H1 (cell line): ENCODE data around the gene MAP7D1. TPM values are rescaled to one million over a fixed set of nuclear protein-coding genes. Genes with fewer than 3 reads are reported as not detected.

ENCODE experiments used
- CTCF ChIA-PET: fragments of 300-600 bp; sonication (Branson Sonifier 250); formaldehyde crosslinking; loops from one replicate; lab custom pipeline; 2021; ENCODE audit not compliant: partially characterized antibody; lab: Charles Lee
- POLR2A ChIA-PET: fragments of 300-600 bp; sonication (Branson Sonifier 250); formaldehyde crosslinking; loops from one replicate; lab custom pipeline; 2021; ENCODE audit warnings: inconsistent platforms; ENCODE audit not compliant: partially characterized antibody; lab: Charles Lee
- DNase-seq, 2 experiments: peaks; one replicate each; pipeline versions ENCODE4 v3.0.0 to v3.0.0-alpha.2; 2010 to 2022; ENCODE audit warnings: low spot score in 2 of 2, low read depth in 1 of 2, mixed read lengths in 1 of 2
- FAIRE-seq: peaks from 2 replicates; lab custom pipeline; 2011; peaks lifted over from hg19 to GRCh38; lab: Jason Lieb, UNC
- H2AFZ ChIP-seq: 2 replicates; pipeline ENCODE4 v1.8.1; 2012; ENCODE audit warnings: low read length, inconsistent platforms
- H2AK5ac ChIP-seq: 2 replicates; pipeline ENCODE4 v1.6.1; 2013; ENCODE audit warnings: low read depth, low read length
- H2BK120ac ChIP-seq: replicated peaks from 2 replicates; pipeline ENCODE3; 2013; ENCODE audit warnings: low read depth, low read length, inconsistent platforms
- H2BK12ac ChIP-seq: 2 replicates; pipeline ENCODE4 v1.6.1; 2013; ENCODE audit warnings: low read depth, low read length
- H2BK15ac ChIP-seq: 2 replicates; pipeline ENCODE4 v1.6.1; 2013; ENCODE audit warnings: low read length
- H2BK20ac ChIP-seq: 2 replicates; pipeline ENCODE4 v1.6.1; 2013; ENCODE audit warnings: low read length
- H2BK5ac ChIP-seq: 2 replicates; pipeline ENCODE4 v1.6.1; 2013; ENCODE audit warnings: low read depth, low read length
- H3K14ac ChIP-seq: 2 replicates; pipeline ENCODE4 v1.6.1; 2013; ENCODE audit warnings: inconsistent platforms; ENCODE audit not compliant: insufficient read length
- H3K18ac ChIP-seq: 2 replicates; pipeline ENCODE4 v1.6.1; 2013; ENCODE audit warnings: low read length; ENCODE audit errors: extremely low read depth
- H3K23ac ChIP-seq: 2 replicates; pipeline ENCODE4 v1.6.1; 2013; ENCODE audit warnings: inconsistent platforms; ENCODE audit not compliant: insufficient read length
- H3K23me2 ChIP-seq: 2 replicates; pipeline ENCODE4 v1.6.1; 2013; ENCODE audit warnings: low read depth, low read length
- H3K27ac ChIP-seq: 2 replicates; pipeline ENCODE4 v1.6.1; 2011; ENCODE audit warnings: low read depth, low read length, inconsistent platforms
- H3K27me3 ChIP-seq, 4 experiments: replicated peaks in 1 of 4; 1 replicate in 1 of 4; 2 replicates in 3 of 4; pipeline versions ENCODE4 v1.6.1 to v1.8.1; 2011 to 2013; ENCODE audit warnings: low read length in 3 of 4, mild to moderate bottlenecking in 3 of 4, inconsistent platforms in 2 of 4, mixed read lengths in 2 of 4, moderate library complexity in 1 of 4; ENCODE audit not compliant: control insufficient read depth in 3 of 4, insufficient read depth in 3 of 4; ENCODE audit errors: extremely low read depth in 1 of 4
- H3K36me3 ChIP-seq, 4 experiments: 2 replicates each; pipeline versions ENCODE4 v1.6.1 to v1.8.1; 2011 to 2013; ENCODE audit warnings: mild to moderate bottlenecking in 4 of 4, low read length in 3 of 4, moderate library complexity in 2 of 4, control low read depth in 1 of 4, inconsistent platforms in 1 of 4; ENCODE audit not compliant: insufficient read depth in 4 of 4, control insufficient read depth in 2 of 4
- H3K4ac ChIP-seq: replicated peaks from 2 replicates; pipeline ENCODE3; 2013; ENCODE audit warnings: low read length, low read depth, mixed read lengths, inconsistent platforms; ENCODE audit not compliant: insufficient read length
- H3K4me1 ChIP-seq, 4 experiments: replicated peaks in 1 of 4; 1 replicate in 1 of 4; 2 replicates in 3 of 4; pipeline versions ENCODE4 v1.6.1 to v1.8.1; 2011 to 2013; ENCODE audit warnings: low read length in 3 of 4, inconsistent platforms in 2 of 4, mixed read lengths in 1 of 4; ENCODE audit not compliant: insufficient read depth in 4 of 4, control insufficient read depth in 3 of 4
- H3K4me2 ChIP-seq, 2 experiments: 2 replicates each; pipeline versions ENCODE4 v1.6.1 to v1.8.1; 2011 to 2013; ENCODE audit warnings: low read depth in 2 of 2, low read length in 2 of 2, control low read depth in 1 of 2, inconsistent platforms in 1 of 2, mild to moderate bottlenecking in 1 of 2; ENCODE audit not compliant: insufficient read depth in 1 of 2
- H3K4me3 ChIP-seq, 4 experiments: fragments of 200-600, 300-600 bp in 1 of 4; sonication (generic), shearing (Covaris generic), sonication (Bioruptor Twin) in 1 of 4; 2 replicates each; pipeline versions ENCODE4 v1.5.1 to v1.8.1; 2011 to 2016; ENCODE audit warnings: low read length in 4 of 4, low read depth in 3 of 4, control low read depth in 2 of 4, inconsistent platforms in 2 of 4, mild to moderate bottlenecking in 2 of 4, mixed read lengths in 1 of 4, moderate library complexity in 1 of 4; ENCODE audit not compliant: insufficient read depth in 2 of 4; ENCODE audit errors: extremely low read depth in 1 of 4
- H3K56ac ChIP-seq: replicated peaks from 2 replicates; pipeline ENCODE3; 2013; ENCODE audit warnings: low read depth, mild to moderate bottlenecking, mixed read lengths, low read length, inconsistent platforms; ENCODE audit not compliant: insufficient read length
- H3K79me1 ChIP-seq: 2 replicates; pipeline ENCODE4 v1.6.1; 2013; ENCODE audit warnings: low read depth, low read length, control low read depth
- H3K79me2 ChIP-seq, 2 experiments: 2 replicates each; pipeline versions ENCODE4 v1.6.1 to v1.8.1; 2012 to 2013; ENCODE audit warnings: low read length in 2 of 2, mild to moderate bottlenecking in 2 of 2, inconsistent platforms in 1 of 2; ENCODE audit not compliant: insufficient read depth in 2 of 2, control insufficient read depth in 1 of 2
- H3K9ac ChIP-seq, 4 experiments: replicated peaks in 1 of 4; 1 replicate in 1 of 4; 2 replicates in 3 of 4; pipeline versions ENCODE4 v1.6.1 to v1.8.1; 2011 to 2013; ENCODE audit warnings: low read depth in 3 of 4, low read length in 3 of 4, control low read depth in 2 of 4, mild to moderate bottlenecking in 2 of 4, moderate library complexity in 2 of 4, inconsistent platforms in 1 of 4; ENCODE audit errors: extremely low read depth in 1 of 4
- H3K9me3 ChIP-seq, 2 experiments: 2 replicates each; pipeline versions ENCODE4 v1.6.1 to v1.8.1; 2012 to 2013; ENCODE audit warnings: mild to moderate bottlenecking in 2 of 2, moderate library complexity in 2 of 2, control low read depth in 1 of 2, inconsistent platforms in 1 of 2, low read depth in 1 of 2, low read length in 1 of 2, mixed read lengths in 1 of 2; ENCODE audit not compliant: insufficient read depth in 2 of 2
- H4K20me1 ChIP-seq, 2 experiments: replicated peaks in 1 of 2; 2 replicates each; pipeline versions ENCODE3 to v1.8.1; 2011 to 2013; ENCODE audit warnings: inconsistent platforms in 2 of 2, low read length in 2 of 2, mild to moderate bottlenecking in 1 of 2; ENCODE audit not compliant: insufficient read depth in 2 of 2, control insufficient read depth in 1 of 2
- H4K5ac ChIP-seq: 2 replicates; pipeline ENCODE4 v1.6.1; 2013; ENCODE audit warnings: low read length, low read depth, mixed read lengths, inconsistent platforms; ENCODE audit not compliant: insufficient read length
- H4K8ac ChIP-seq: 2 replicates; pipeline ENCODE4 v1.8.0; 2013; ENCODE audit warnings: mild to moderate bottlenecking, moderate library complexity, low read length, inconsistent platforms; ENCODE audit not compliant: insufficient read depth; ENCODE audit errors: extremely low read depth
- H4K91ac ChIP-seq: replicated peaks from 2 replicates; pipeline ENCODE3; 2013; ENCODE audit warnings: low read length, mixed read lengths, inconsistent platforms; ENCODE audit not compliant: insufficient read length
- CBX8 ChIP-seq: fragments of 300-800, 300-1000 bp; sonication (generic); IDR thresholded peaks from 2 replicates; pipeline ENCODE4 v1.7.1; 2016; ENCODE audit warnings: low read depth, low read length, borderline replicate concordance
- WGBS, 2 experiments: shearing (Covaris generic) in 1 of 2; methylation state at CpG; one replicate each; pipeline versions ENCODE4 v1.1.6 to v1.1.7; 2013 to 2015; ENCODE audit warnings: low lambda C conversion rate in 2 of 2, mixed read lengths in 2 of 2, inconsistent platforms in 1 of 2, low coverage in 1 of 2, missing lambda C conversion rate in 1 of 2; ENCODE audit not compliant: insufficient replicate concordance in 2 of 2, insufficient coverage in 1 of 2, insufficient read length in 1 of 2; ENCODE audit errors: extremely low coverage in 1 of 2, missing lambda C conversion rate in 1 of 2; 5-methylcytosine and 5-hydroxymethylcytosine counted together
- polyA plus RNA-seq, 7 experiments: library from polyadenylated mRNA; depleted of rRNA in 3 of 7; stranded (reverse) in 5 of 7; unstranded in 2 of 7; fragments of >200 nt in 5 of 7; fragments of 200-250 nt in 2 of 7; gene quantifications; 1 replicate in 5 of 7; 2 replicates in 1 of 7; 4 replicates in 1 of 7; pipeline versions ENCODE4 v1.2.1 to v1.2.3, GENCODE V29; 2011 to 2013; ENCODE audit warnings: missing spikeins in 2 of 7, mixed read lengths in 2 of 7
- total RNA-seq: library from RNA; stranded (reverse); fragmentation: NEBNext Ultra II Directional; extraction: Animal tissue kit (Norgen Biotek cat#: 25700); gene quantifications from 2 replicates; pipeline ENCODE4 v1.2.1, GENCODE V29; 2021

MAP7D1 gene
- total and polyA plus RNA-seq, 2 of the 8 experiments (the other 6 are each of a cell fraction or from before 2014, with no cell fraction given) = 18.2 to 52.4 TPM

GRCh38 chr1:36115931-36116330, 40.0 kb upstream of the MAP7D1 start:
- no peak overlapping the region for H2BK20ac ChIP-seq
- H2BK120ac ChIP-seq = no peak overlapping the region
- H4K5ac ChIP-seq = no peak overlapping the region
- H2BK5ac ChIP-seq = no peak overlapping the region
- no peak overlapping the region for H3K23ac ChIP-seq
- no peak overlapping the region for H2AFZ ChIP-seq
- H4K8ac ChIP-seq = no peak overlapping the region; the same call in 1 of the 2 replicates
- FAIRE-seq (no peak), DNase-seq (no peak)
- H3K79me1 ChIP-seq = no peaks in the 10 kb centered on the region
- 90% methylated on average over 3 of the region's 5 CpGs; no CpG with 5 or more reads in 1 of the 2 experiments for WGBS, 2 experiments
- no peak overlapping the region for H3K56ac ChIP-seq
- no peaks in the 10 kb centered on the region for H4K20me1 ChIP-seq
- POLR2A ChIA-PET = interaction anchor here (1.0 to 2.2 kb wide), 4 partner anchors 9 to 34 kb away, joined by 3 to 7 read pairs (median 4); partner anchors contain the start of gene TRAPPC3
- H3K4me1 ChIP-seq = peaks cover 0 to 10% (median 5%) of the 10 kb centered on the region in 4 experiments; a peak in 5 of 7 replicates
- H3K4ac ChIP-seq = no peak overlapping the region
- no peaks in the 10 kb centered on the region; a peak in 1 of 7 replicates for H3K27me3 ChIP-seq
- H3K23me2 ChIP-seq = no peaks in the 10 kb centered on the region
- CTCF ChIA-PET = interaction anchor here (0.8 to 32.6 kb wide), 8 partner anchors 9 to 170 kb away, joined by 3 to 738 read pairs (median 4); partner anchors contain the start of gene TRAPPC3
- no peak overlapping the region for H3K4me3 ChIP-seq
- no peaks in the 10 kb centered on the region for H3K9me3 ChIP-seq
- no peak overlapping the region for H2BK15ac ChIP-seq
- no peak overlapping the region for H2AK5ac ChIP-seq
- H3K14ac ChIP-seq = no peak overlapping the region
- H3K36me3 ChIP-seq = no peaks in the 10 kb centered on the region
- H4K91ac ChIP-seq = no peak overlapping the region
- H3K9ac ChIP-seq = no peak overlapping the region
- H2BK12ac ChIP-seq = no peak overlapping the region
- no peak overlapping the region for H3K18ac ChIP-seq
- no peak for TF ChIP-seq CBX8
- H3K27ac ChIP-seq = no peak overlapping the region
- H3K4me2 ChIP-seq = no peak overlapping the region
- no peaks in the 10 kb centered on the region for H3K79me2 ChIP-seq
